Measurements from ENCODE around the gene RNF149. TPM values are rescaled to one million over a fixed set of nuclear protein-coding genes. Genes with fewer than 3 reads are reported as not detected.

Gene RNF149
- polyA plus RNA-seq, 2 of the 4 experiments (the other 2 are of a cell fraction) = 28.8 to 34.8 TPM

GRCh38 chr2:101262142-101262541 lies 46.4 kb downstream of the RNF149 start:
- TF ChIP-seq FOSB (CRISPR knock-in tag; IDR thresholded peaks at IDR 0.05) (no peak), CHD2 (IDR thresholded peaks at IDR 0.05; ENCODE audit: low read length, partially characterized antibody) (no peak), HDAC2 (IDR thresholded peaks at IDR 0.05) (no peak), KDM1A (IDR thresholded peaks at IDR 0.05; ENCODE audit: low read depth) (no peak), RNF2 (IDR thresholded peaks at IDR 0.05; ENCODE audit: borderline replicate concordance, low read depth) (no peak), JUNB (IDR thresholded peaks at IDR 0.05) (no peak), NPAS2 (CRISPR knock-in tag; IDR thresholded peaks at IDR 0.05; ENCODE audit: borderline replicate concordance) (no peak), MYC (IDR thresholded peaks at IDR 0.05; ENCODE audit: borderline replicate concordance, low read length) (no peak), CEBPB (IDR thresholded peaks at IDR 0.05) (no peak), KDM5A (IDR thresholded peaks at IDR 0.05) (no peak)
- TF ChIP-seq, protein P1, sequence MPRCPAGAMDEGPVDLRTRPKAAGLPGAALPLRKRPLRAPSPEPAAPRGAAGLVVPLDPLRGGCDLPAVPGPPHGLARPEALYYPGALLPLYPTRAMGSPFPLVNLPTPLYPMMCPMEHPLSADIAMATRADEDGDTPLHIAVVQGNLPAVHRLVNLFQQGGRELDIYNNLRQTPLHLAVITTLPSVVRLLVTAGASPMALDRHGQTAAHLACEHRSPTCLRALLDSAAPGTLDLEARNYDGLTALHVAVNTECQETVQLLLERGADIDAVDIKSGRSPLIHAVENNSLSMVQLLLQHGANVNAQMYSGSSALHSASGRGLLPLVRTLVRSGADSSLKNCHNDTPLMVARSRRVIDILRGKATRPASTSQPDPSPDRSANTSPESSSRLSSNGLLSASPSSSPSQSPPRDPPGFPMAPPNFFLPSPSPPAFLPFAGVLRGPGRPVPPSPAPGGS (IDR thresholded peaks at IDR 0.05) = no peak
- TF ChIP-seq, protein P2, sequence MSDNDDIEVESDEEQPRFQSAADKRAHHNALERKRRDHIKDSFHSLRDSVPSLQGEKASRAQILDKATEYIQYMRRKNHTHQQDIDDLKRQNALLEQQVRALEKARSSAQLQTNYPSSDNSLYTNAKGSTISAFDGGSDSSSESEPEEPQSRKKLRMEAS (IDR thresholded peaks at IDR 0.05) = no peak
- CTCF ChIA-PET = no interaction called here
- Histone ChIP-seq H3K4me2 (no peak overlapping the region), H3K4me1 (no peaks in the 10 kb centered on the region), H3K4me3 (no peak overlapping the region), H3K27ac (no peak overlapping the region), H3K9me3 (no peaks in the 10 kb centered on the region)
- ATAC-seq (no peak), FAIRE-seq (no peak), DNase-seq (ENCODE audit: low read depth in 1 of 2, low spot score in 1 of 2) (no peak)
- 92% methylated on average over 4 of the region's 4 CpGs for WGBS (ENCODE audit: missing lambda C conversion rate)
- POLR2A ChIA-PET = no interaction called here

DNA sequence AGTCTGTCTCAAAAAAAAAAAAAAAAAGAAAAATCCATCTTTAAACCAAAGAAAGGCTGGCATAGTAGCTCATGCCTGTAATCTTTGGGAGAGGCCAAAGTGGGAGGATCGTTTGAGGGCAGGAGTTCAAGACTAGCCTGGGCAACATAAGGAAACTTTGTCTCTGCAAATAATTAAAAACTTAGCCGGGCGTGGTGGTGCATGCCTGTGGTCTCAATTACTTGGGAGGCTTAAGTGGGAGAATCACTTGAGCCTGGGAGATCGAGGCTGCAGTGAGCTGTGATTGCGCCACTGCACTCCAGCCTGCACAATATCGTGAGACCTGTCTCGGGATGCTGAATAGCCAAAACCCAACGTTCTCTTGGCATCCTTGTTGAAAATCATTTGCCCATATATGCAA lies 49.7 kb downstream of the RNF149 start:
- WGBS (ENCODE audit: missing lambda C conversion rate) = 92% methylated on average over 8 of the region's 8 CpGs
- ChIA-PET CTCF (interaction anchor here (0.6 to 1.9 kb wide), 3 partner anchors 9 to 35 kb away, joined by 3 to 4 read pairs (median 3); no protein-coding TSS in a partner anchor), POLR2A (no interaction called here)
- no peak overlapping the region for H3K4me2 ChIP-seq
- TF ChIP-seq KDM1A (IDR thresholded peaks at IDR 0.05; ENCODE audit: low read depth) (no peak), MYC (IDR thresholded peaks at IDR 0.05; ENCODE audit: borderline replicate concordance, low read length) (no peak), EHMT2 (IDR thresholded peaks at IDR 0.05; ENCODE audit: low read depth) (no peak), ESRRA (IDR thresholded peaks at IDR 0.05; ENCODE audit: borderline replicate concordance, low read length) (no peak), GATA3 (IDR thresholded peaks at IDR 0.05; ENCODE audit: borderline replicate concordance) (no peak), ZC3H11A (IDR thresholded peaks at IDR 0.05) (no peak), CBX8 (IDR thresholded peaks at IDR 0.05) (no peak)
- TF ChIP-seq, protein P2 (IDR thresholded peaks at IDR 0.05) = no peak
- TF ChIP-seq, protein P3, sequence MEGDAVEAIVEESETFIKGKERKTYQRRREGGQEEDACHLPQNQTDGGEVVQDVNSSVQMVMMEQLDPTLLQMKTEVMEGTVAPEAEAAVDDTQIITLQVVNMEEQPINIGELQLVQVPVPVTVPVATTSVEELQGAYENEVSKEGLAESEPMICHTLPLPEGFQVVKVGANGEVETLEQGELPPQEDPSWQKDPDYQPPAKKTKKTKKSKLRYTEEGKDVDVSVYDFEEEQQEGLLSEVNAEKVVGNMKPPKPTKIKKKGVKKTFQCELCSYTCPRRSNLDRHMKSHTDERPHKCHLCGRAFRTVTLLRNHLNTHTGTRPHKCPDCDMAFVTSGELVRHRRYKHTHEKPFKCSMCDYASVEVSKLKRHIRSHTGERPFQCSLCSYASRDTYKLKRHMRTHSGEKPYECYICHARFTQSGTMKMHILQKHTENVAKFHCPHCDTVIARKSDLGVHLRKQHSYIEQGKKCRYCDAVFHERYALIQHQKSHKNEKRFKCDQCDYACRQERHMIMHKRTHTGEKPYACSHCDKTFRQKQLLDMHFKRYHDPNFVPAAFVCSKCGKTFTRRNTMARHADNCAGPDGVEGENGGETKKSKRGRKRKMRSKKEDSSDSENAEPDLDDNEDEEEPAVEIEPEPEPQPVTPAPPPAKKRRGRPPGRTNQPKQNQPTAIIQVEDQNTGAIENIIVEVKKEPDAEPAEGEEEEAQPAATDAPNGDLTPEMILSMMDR (IDR thresholded peaks at IDR 0.05) = no peak
- TF ChIP-seq, protein P4, sequence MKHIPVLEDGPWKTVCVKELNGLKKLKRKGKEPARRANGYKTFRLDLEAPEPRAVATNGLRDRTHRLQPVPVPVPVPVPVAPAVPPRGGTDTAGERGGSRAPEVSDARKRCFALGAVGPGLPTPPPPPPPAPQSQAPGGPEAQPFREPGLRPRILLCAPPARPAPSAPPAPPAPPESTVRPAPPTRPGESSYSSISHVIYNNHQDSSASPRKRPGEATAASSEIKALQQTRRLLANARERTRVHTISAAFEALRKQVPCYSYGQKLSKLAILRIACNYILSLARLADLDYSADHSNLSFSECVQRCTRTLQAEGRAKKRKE (CRISPR knock-in tag; IDR thresholded peaks at IDR 0.05; ENCODE audit: low read depth) = no peak
- TF ChIP-seq, protein P5, sequence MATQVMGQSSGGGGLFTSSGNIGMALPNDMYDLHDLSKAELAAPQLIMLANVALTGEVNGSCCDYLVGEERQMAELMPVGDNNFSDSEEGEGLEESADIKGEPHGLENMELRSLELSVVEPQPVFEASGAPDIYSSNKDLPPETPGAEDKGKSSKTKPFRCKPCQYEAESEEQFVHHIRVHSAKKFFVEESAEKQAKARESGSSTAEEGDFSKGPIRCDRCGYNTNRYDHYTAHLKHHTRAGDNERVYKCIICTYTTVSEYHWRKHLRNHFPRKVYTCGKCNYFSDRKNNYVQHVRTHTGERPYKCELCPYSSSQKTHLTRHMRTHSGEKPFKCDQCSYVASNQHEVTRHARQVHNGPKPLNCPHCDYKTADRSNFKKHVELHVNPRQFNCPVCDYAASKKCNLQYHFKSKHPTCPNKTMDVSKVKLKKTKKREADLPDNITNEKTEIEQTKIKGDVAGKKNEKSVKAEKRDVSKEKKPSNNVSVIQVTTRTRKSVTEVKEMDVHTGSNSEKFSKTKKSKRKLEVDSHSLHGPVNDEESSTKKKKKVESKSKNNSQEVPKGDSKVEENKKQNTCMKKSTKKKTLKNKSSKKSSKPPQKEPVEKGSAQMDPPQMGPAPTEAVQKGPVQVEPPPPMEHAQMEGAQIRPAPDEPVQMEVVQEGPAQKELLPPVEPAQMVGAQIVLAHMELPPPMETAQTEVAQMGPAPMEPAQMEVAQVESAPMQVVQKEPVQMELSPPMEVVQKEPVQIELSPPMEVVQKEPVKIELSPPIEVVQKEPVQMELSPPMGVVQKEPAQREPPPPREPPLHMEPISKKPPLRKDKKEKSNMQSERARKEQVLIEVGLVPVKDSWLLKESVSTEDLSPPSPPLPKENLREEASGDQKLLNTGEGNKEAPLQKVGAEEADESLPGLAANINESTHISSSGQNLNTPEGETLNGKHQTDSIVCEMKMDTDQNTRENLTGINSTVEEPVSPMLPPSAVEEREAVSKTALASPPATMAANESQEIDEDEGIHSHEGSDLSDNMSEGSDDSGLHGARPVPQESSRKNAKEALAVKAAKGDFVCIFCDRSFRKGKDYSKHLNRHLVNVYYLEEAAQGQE (IDR thresholded peaks at IDR 0.05) = no peak
- no peaks in the 10 kb centered on the region for H3K9me3 ChIP-seq
- ATAC-seq = no peak
- no peak for DNase-seq (ENCODE audit: low read depth in 1 of 2, low spot score in 1 of 2)
- H3K4me3 ChIP-seq = no peak overlapping the region
- FAIRE-seq = no peak
- H3K27ac ChIP-seq = no peak overlapping the region
- H3K4me1 ChIP-seq = peaks cover 24% of the 10 kb centered on the region
